GM23338 (cell line): Measurements from ENCODE around the gene F7. TPM values are rescaled to one million over a fixed set of nuclear protein-coding genes. Genes with fewer than 3 reads are reported as not detected.

Source experiments
- ATAC-seq: fragments of 200-7000 bp; cut with Tn5 transposase; 3 replicates; pipeline ENCODE4 v1.9.1; 2020
- DNase-seq: peaks from one replicate; pipeline ENCODE4 v3.0.0-alpha.2; 2015; ENCODE audit warnings: low spot score
- H2AFZ ChIP-seq: fragments of 200-600 bp; sonication (generic); 2 replicates; pipeline ENCODE4 v1.8.0; 2016; ENCODE audit warnings: antibody characterized with exemption, mild to moderate bottlenecking, moderate library complexity
- H3F3A ChIP-seq: fragments of 200-600 bp; sonication (generic); replicated peaks from 2 replicates; pipeline ENCODE4 v1.8.0; 2017; ENCODE audit warnings: antibody characterized with exemption, mixed run types, low read depth
- H3K27ac ChIP-seq: fragments of 200-600 bp; sonication (generic); 2 replicates; pipeline ENCODE4 v1.6.1; 2016; ENCODE audit warnings: low read depth
- H3K27me3 ChIP-seq: fragments of 200-600 bp; sonication (generic); 2 replicates; pipeline ENCODE4 v1.8.0; 2016; ENCODE audit warnings: mild to moderate bottlenecking, mixed run types, moderate library complexity; ENCODE audit not compliant: insufficient read depth
- H3K36me3 ChIP-seq: fragments of 200-600 bp; sonication (generic); 2 replicates; pipeline ENCODE4 v1.8.0; 2016; ENCODE audit warnings: mild to moderate bottlenecking; ENCODE audit not compliant: insufficient read depth
- H3K4me1 ChIP-seq: fragments of 200-600 bp; sonication (generic); 2 replicates; pipeline ENCODE4 v1.8.0; 2016; ENCODE audit warnings: mild to moderate bottlenecking, moderate library complexity; ENCODE audit not compliant: insufficient read depth
- H3K4me2 ChIP-seq: fragments of 200-600 bp; sonication (generic); 2 replicates; pipeline ENCODE4 v1.7.1; 2017; ENCODE audit warnings: mixed run types
- H3K4me3 ChIP-seq: fragments of 200-600 bp; sonication (generic); 2 replicates; pipeline ENCODE4 v1.6.1; 2016; ENCODE audit warnings: mixed run types
- H3K79me2 ChIP-seq: fragments of 200-600 bp; sonication (generic); replicated peaks from 2 replicates; pipeline ENCODE4 v1.8.0; 2017; ENCODE audit warnings: mild to moderate bottlenecking; ENCODE audit not compliant: insufficient read depth
- H3K9me2 ChIP-seq: fragments of 200-600 bp; sonication (generic); 2 replicates; pipeline ENCODE4 v1.8.0; 2017; ENCODE audit not compliant: insufficient read depth
- H4K20me1 ChIP-seq: fragments of 200-600 bp; sonication (generic); replicated peaks from 2 replicates; pipeline ENCODE4 v1.8.0; 2017; ENCODE audit warnings: mild to moderate bottlenecking; ENCODE audit not compliant: insufficient read depth
- H3K27ac Mint-ChIP-seq: 2 replicates; pipeline ENCODE4 v1.8.0; 2020; ENCODE audit warnings: inconsistent platforms, mild to moderate bottlenecking, moderate library complexity, mixed read lengths
- H3K27me3 Mint-ChIP-seq: 3 replicates; pipeline ENCODE4 v1.8.0; 2022; ENCODE audit warnings: low read depth, mild to moderate bottlenecking, moderate library complexity, mixed read lengths, inconsistent platforms; ENCODE audit not compliant: insufficient read depth, poor library complexity
- H3K36me3 Mint-ChIP-seq: 3 replicates; pipeline ENCODE4 v1.8.0; 2021; ENCODE audit warnings: low read depth, mild to moderate bottlenecking, inconsistent platforms, moderate library complexity, mixed read lengths
- H3K4me1 Mint-ChIP-seq: 3 replicates; pipeline ENCODE4 v1.8.0; 2020; ENCODE audit warnings: mild to moderate bottlenecking, inconsistent platforms, mixed read lengths
- H3K4me3 Mint-ChIP-seq: 3 replicates; pipeline ENCODE4 v1.8.0; 2021; ENCODE audit warnings: moderate library complexity, mild to moderate bottlenecking, inconsistent platforms, mixed read lengths
- H3K9me3 Mint-ChIP-seq: 3 replicates; pipeline ENCODE4 v1.8.0; 2020; ENCODE audit warnings: moderate library complexity, mild to moderate bottlenecking, inconsistent platforms, mixed read lengths
- CREB1 ChIP-seq: fragments of 250-450 bp; sonication (Bioruptor Pico); IDR thresholded peaks from 2 replicates; pipeline ENCODE4 v1.5.0; 2020; ENCODE audit warnings: low read depth, mild to moderate bottlenecking, moderate library complexity
- CTCF ChIP-seq, 2 experiments: fragments of 200-600 bp in 1 of 2; sonication (generic) in 1 of 2; conservative IDR thresholded peaks; 2 replicates each; pipeline versions ENCODE4 v1.5.1 to v1.6.1; 2016 to 2017; ENCODE audit warnings: antibody characterized with exemption in 2 of 2, low read depth in 2 of 2, mild to moderate bottlenecking in 2 of 2, moderate library complexity in 1 of 2
- JUNB ChIP-seq: IDR thresholded peaks from one replicate; pipeline ENCODE4 v1.6.1; 2016; ENCODE audit warnings: antibody characterized with exemption; ENCODE audit not compliant: unreplicated experiment
- NANOG ChIP-seq: IDR thresholded peaks from 2 replicates; pipeline ENCODE4 v1.6.1; 2016; ENCODE audit warnings: antibody characterized with exemption, borderline replicate concordance
- POLR2AphosphoS5 ChIP-seq: IDR thresholded peaks from 2 replicates; pipeline ENCODE4 v1.6.1; 2016; ENCODE audit warnings: antibody characterized with exemption, low read depth
- STAT1 ChIP-seq: IDR thresholded peaks from one replicate; pipeline ENCODE4 v1.6.1; 2016; ENCODE audit warnings: antibody characterized with exemption; ENCODE audit not compliant: unreplicated experiment
- ZNF331 ChIP-seq: fragments of 250-450 bp; sonication (Bioruptor Pico); IDR thresholded peaks from 2 replicates; pipeline ENCODE4 v1.5.0; 2020; ENCODE audit warnings: low read depth, mild to moderate bottlenecking, moderate library complexity
- polyA plus RNA-seq: library from polyadenylated mRNA; unstranded; fragments of >200 nt; fragmentation: Nextera tagmentation; extraction: Ambion mirVana; gene quantifications from 2 replicates; pipeline ENCODE4 v1.2.1, GENCODE V29; 2016
- total RNA-seq: library from RNA; depleted of rRNA; stranded (reverse); fragments of >200 nt; shearing (Covaris generic); gene quantifications from 2 replicates; pipeline ENCODE4 v1.2.3, GENCODE V29; 2014
- TF ChIP-seq, protein P1 (sequence below): IDR thresholded peaks from one replicate; pipeline ENCODE4 v1.6.1; 2018; ENCODE audit warnings: antibody characterized with exemption; ENCODE audit not compliant: unreplicated experiment
- TF ChIP-seq, protein P2 (sequence below): IDR thresholded peaks from 2 replicates; pipeline ENCODE4 v1.6.1; 2016; ENCODE audit warnings: antibody characterized with exemption
- TF ChIP-seq, protein P3 (sequence below): fragments of 250-450 bp; sonication (Bioruptor Pico); IDR thresholded peaks from 2 replicates; pipeline ENCODE4 v1.5.0; 2020; ENCODE audit warnings: mild to moderate bottlenecking, moderate library complexity

The F7 gene
- total and polyA plus RNA-seq, 2 experiments from 2014 or later = 0.16 to 0.24 TPM

DNA sequence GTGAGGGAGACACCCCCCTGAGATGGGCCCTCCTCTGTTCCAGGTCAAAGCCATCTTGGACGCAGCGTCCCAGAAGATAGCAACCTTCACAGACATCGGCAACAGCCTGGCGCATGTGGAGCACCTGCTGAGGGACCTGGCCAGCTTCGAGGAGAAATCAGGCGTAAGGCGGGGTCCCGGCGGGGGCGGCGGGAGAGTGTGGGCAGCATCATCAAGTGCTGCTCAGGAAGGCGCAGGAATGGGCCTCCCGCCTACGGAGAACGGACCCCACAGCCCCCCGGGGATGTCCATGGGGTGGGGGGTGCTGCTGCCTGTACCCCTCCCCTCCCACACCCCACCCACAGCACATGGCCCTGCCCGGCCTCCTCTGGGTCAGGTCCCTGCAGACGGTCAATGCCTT, 31.2 kb upstream of the F7 start:
- Histone ChIP-seq H3K27me3 (no peaks in the 10 kb centered on the region), H3K4me1 (no peaks in the 10 kb centered on the region), H3F3A (no peaks in the 10 kb centered on the region), H3K36me3 (no peaks in the 10 kb centered on the region), H3K4me2 (no peak overlapping the region), H3K27ac (no peak overlapping the region), H2AFZ (no peak overlapping the region), H4K20me1 (no peaks in the 10 kb centered on the region), H3K9me2 (no peaks in the 10 kb centered on the region), H3K4me3 (no peak overlapping the region), H3K79me2 (no peaks in the 10 kb centered on the region)
- no peak overlapping the region for H3K4me3 Mint-ChIP-seq
- ATAC-seq (no peak), DNase-seq (no peak)
- peak overlapping the region; percentile 40 for H3K27ac Mint-ChIP-seq
- no peaks in the 10 kb centered on the region for H3K9me3 Mint-ChIP-seq
- peaks cover 8% of the 10 kb centered on the region for H3K4me1 Mint-ChIP-seq
- H3K27me3 Mint-ChIP-seq = peaks cover 7% of the 10 kb centered on the region
- no peak for TF ChIP-seq STAT1
- no peak for TF ChIP-seq CREB1
- TF ChIP-seq, protein P1, sequence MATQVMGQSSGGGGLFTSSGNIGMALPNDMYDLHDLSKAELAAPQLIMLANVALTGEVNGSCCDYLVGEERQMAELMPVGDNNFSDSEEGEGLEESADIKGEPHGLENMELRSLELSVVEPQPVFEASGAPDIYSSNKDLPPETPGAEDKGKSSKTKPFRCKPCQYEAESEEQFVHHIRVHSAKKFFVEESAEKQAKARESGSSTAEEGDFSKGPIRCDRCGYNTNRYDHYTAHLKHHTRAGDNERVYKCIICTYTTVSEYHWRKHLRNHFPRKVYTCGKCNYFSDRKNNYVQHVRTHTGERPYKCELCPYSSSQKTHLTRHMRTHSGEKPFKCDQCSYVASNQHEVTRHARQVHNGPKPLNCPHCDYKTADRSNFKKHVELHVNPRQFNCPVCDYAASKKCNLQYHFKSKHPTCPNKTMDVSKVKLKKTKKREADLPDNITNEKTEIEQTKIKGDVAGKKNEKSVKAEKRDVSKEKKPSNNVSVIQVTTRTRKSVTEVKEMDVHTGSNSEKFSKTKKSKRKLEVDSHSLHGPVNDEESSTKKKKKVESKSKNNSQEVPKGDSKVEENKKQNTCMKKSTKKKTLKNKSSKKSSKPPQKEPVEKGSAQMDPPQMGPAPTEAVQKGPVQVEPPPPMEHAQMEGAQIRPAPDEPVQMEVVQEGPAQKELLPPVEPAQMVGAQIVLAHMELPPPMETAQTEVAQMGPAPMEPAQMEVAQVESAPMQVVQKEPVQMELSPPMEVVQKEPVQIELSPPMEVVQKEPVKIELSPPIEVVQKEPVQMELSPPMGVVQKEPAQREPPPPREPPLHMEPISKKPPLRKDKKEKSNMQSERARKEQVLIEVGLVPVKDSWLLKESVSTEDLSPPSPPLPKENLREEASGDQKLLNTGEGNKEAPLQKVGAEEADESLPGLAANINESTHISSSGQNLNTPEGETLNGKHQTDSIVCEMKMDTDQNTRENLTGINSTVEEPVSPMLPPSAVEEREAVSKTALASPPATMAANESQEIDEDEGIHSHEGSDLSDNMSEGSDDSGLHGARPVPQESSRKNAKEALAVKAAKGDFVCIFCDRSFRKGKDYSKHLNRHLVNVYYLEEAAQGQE = no peak
- TF ChIP-seq, protein P2, sequence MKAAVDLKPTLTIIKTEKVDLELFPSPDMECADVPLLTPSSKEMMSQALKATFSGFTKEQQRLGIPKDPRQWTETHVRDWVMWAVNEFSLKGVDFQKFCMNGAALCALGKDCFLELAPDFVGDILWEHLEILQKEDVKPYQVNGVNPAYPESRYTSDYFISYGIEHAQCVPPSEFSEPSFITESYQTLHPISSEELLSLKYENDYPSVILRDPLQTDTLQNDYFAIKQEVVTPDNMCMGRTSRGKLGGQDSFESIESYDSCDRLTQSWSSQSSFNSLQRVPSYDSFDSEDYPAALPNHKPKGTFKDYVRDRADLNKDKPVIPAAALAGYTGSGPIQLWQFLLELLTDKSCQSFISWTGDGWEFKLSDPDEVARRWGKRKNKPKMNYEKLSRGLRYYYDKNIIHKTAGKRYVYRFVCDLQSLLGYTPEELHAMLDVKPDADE = no peak
- TF ChIP-seq, protein P3, sequence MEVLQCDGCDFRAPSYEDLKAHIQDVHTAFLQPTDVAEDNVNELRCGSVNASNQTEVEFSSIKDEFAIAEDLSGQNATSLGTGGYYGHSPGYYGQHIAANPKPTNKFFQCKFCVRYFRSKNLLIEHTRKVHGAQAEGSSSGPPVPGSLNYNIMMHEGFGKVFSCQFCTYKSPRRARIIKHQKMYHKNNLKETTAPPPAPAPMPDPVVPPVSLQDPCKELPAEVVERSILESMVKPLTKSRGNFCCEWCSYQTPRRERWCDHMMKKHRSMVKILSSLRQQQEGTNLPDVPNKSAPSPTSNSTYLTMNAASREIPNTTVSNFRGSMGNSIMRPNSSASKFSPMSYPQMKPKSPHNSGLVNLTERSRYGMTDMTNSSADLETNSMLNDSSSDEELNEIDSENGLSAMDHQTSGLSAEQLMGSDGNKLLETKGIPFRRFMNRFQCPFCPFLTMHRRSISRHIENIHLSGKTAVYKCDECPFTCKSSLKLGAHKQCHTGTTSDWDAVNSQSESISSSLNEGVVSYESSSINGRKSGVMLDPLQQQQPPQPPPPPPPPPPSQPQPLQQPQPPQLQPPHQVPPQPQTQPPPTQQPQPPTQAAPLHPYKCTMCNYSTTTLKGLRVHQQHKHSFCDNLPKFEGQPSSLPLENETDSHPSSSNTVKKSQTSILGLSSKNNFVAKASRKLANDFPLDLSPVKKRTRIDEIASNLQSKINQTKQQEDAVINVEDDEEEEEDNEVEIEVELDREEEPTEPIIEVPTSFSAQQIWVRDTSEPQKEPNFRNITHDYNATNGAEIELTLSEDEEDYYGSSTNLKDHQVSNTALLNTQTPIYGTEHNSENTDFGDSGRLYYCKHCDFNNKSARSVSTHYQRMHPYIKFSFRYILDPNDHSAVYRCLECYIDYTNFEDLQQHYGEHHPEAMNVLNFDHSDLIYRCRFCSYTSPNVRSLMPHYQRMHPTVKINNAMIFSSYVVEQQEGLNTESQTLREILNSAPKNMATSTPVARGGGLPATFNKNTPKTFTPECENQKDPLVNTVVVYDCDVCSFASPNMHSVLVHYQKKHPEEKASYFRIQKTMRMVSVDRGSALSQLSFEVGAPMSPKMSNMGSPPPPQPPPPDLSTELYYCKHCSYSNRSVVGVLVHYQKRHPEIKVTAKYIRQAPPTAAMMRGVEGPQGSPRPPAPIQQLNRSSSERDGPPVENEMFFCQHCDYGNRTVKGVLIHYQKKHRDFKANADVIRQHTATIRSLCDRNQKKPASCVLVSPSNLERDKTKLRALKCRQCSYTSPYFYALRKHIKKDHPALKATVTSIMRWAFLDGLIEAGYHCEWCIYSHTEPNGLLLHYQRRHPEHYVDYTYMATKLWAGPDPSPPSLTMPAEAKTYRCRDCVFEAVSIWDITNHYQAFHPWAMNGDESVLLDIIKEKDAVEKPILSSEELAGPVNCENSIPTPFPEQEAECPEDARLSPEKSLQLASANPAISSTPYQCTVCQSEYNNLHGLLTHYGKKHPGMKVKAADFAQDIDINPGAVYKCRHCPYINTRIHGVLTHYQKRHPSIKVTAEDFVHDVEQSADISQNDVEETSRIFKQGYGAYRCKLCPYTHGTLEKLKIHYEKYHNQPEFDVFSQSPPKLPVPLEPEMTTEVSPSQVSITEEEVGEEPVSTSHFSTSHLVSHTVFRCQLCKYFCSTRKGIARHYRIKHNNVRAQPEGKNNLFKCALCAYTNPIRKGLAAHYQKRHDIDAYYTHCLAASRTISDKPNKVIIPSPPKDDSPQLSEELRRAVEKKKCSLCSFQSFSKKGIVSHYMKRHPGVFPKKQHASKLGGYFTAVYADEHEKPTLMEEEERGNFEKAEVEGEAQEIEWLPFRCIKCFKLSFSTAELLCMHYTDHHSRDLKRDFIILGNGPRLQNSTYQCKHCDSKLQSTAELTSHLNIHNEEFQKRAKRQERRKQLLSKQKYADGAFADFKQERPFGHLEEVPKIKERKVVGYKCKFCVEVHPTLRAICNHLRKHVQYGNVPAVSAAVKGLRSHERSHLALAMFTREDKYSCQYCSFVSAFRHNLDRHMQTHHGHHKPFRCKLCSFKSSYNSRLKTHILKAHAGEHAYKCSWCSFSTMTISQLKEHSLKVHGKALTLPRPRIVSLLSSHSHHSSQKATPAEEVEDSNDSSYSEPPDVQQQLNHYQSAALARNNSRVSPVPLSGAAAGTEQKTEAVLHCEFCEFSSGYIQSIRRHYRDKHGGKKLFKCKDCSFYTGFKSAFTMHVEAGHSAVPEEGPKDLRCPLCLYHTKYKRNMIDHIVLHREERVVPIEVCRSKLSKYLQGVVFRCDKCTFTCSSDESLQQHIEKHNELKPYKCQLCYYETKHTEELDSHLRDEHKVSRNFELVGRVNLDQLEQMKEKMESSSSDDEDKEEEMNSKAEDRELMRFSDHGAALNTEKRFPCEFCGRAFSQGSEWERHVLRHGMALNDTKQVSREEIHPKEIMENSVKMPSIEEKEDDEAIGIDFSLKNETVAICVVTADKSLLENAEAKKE = no peak
- TF ChIP-seq JUNB = no peak
- no peak for TF ChIP-seq POLR2AphosphoS5
- TF ChIP-seq ZNF331 (CRISPR knock-in tag) = no peak
- TF ChIP-seq CTCF (conservative IDR thresholded peaks at IDR 0.05; ENCODE audit: low read depth in 2 of 2) = no peak
- no peak for TF ChIP-seq NANOG
- H3K36me3 Mint-ChIP-seq = peaks cover 5% of the 10 kb centered on the region; the same call in 2 of the 3 replicates
